ENCODE data around the gene HNRNPC. TPM values are rescaled to one million over a fixed set of nuclear protein-coding genes. Genes with fewer than 3 reads are reported as not detected.

The HNRNPC gene
- total RNA-seq, 1 experiment from 2014 or later, result 843 TPM

DNA sequence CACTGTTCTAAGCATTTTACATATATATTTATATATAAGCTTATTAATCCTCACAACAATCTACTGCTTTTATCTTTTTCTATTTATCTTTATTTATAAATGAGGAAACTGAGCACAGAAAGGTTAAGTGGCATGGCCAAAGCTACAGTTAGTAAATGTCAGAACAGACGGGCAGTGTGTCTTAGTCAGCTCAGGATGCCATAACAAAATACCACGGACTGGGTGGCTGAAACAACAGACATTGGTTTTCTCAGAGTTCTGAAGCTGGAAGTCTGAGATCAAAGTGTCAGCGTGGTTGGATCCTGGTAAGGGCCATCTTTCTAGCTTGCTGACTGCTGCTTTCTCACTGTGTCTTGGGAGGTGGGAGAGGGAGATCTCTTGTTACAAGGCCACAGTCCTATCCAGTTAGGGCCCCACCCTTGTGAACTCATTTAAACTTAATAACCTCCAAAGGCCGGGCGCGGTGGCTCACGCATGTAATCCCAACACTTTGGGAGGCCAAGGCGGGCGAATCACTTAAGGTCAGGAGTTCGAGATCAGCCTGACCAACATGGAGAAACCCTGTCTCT, 30.4 kb upstream of the HNRNPC start:
- no peak overlapping the region for H3K4me3 ChIP-seq (replicated peaks in 1 of 2; ENCODE audit: low read depth in 1 of 2, low read length in 2 of 2)
- ATAC-seq, result no peak
- H3K79me2 ChIP-seq (ENCODE audit: insufficient read depth, low read length), result no peaks in the 10 kb centered on the region
- no TSS peak for BruUV-seq (replicated peaks)
- H3K4me1 ChIP-seq (ENCODE audit: control insufficient read depth in 1 of 2, insufficient read depth in 2 of 2, low read length in 2 of 2), result 0 out of 4 replicates have a peak, but pooled peaks cover 0 to 3% of the 10 kb centered on the region in 2 experiments
- POLR2A ChIA-PET, result no interaction called here
- H3K9ac ChIP-seq (ENCODE audit: low read length), result no peak overlapping the region
- RAD21 ChIA-PET (ENCODE audit: low non-redundant PET in 1 of 2, low total read pairs in 2 of 2, uncharacterized antibody in 2 of 2, unreplicated experiment in 2 of 2), result no interaction called here
- no peaks in the 10 kb centered on the region for H3K36me3 ChIP-seq (ENCODE audit: control insufficient read depth in 1 of 2, insufficient read depth in 2 of 2, low read length in 2 of 2)
- H3K27me3 ChIP-seq (ENCODE audit: insufficient read depth, low read length), result no peaks in the 10 kb centered on the region
- no peak for TF ChIP-seq CEBPB (IDR thresholded peaks at IDR 0.05; ENCODE audit: low read depth)
- no peak for TF ChIP-seq POLR2AphosphoS5 (IDR thresholded peaks at IDR 0.05; ENCODE audit: low read depth, low read length)
- no peak for TF ChIP-seq SIN3A (IDR thresholded peaks at IDR 0.05; ENCODE audit: low read depth)
- TF ChIP-seq ATF3 (IDR thresholded peaks at IDR 0.05), result no peak
- TF ChIP-seq, protein P1, sequence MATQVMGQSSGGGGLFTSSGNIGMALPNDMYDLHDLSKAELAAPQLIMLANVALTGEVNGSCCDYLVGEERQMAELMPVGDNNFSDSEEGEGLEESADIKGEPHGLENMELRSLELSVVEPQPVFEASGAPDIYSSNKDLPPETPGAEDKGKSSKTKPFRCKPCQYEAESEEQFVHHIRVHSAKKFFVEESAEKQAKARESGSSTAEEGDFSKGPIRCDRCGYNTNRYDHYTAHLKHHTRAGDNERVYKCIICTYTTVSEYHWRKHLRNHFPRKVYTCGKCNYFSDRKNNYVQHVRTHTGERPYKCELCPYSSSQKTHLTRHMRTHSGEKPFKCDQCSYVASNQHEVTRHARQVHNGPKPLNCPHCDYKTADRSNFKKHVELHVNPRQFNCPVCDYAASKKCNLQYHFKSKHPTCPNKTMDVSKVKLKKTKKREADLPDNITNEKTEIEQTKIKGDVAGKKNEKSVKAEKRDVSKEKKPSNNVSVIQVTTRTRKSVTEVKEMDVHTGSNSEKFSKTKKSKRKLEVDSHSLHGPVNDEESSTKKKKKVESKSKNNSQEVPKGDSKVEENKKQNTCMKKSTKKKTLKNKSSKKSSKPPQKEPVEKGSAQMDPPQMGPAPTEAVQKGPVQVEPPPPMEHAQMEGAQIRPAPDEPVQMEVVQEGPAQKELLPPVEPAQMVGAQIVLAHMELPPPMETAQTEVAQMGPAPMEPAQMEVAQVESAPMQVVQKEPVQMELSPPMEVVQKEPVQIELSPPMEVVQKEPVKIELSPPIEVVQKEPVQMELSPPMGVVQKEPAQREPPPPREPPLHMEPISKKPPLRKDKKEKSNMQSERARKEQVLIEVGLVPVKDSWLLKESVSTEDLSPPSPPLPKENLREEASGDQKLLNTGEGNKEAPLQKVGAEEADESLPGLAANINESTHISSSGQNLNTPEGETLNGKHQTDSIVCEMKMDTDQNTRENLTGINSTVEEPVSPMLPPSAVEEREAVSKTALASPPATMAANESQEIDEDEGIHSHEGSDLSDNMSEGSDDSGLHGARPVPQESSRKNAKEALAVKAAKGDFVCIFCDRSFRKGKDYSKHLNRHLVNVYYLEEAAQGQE (IDR thresholded peaks at IDR 0.05; ENCODE audit: low read depth), result no peak
- TF ChIP-seq ELF1 (IDR thresholded peaks at IDR 0.05; ENCODE audit: borderline replicate concordance, low read depth), result no peak
- no peak for TF ChIP-seq TCF7L2 (IDR thresholded peaks at IDR 0.05; ENCODE audit: borderline replicate concordance, extremely low read depth, insufficient read depth, insufficient read length)
- no peak for TF ChIP-seq YY1 (IDR thresholded peaks at IDR 0.05; ENCODE audit: extremely low read depth, insufficient replicate concordance, low read depth, low read length)
- CTCF ChIA-PET, result interaction anchor here (0.7 kb wide), 1 partner anchor 642 kb away, joined by 3 read pairs; no protein-coding TSS in a partner anchor
- no peak for DNase-seq (ENCODE audit: low read depth, low spot score)
- no peaks in the 10 kb centered on the region for H3K9me3 ChIP-seq (ENCODE audit: control insufficient read depth in 1 of 2, insufficient read depth in 1 of 2, low read depth in 1 of 2, low read length in 2 of 2)
- no peak overlapping the region for H3K4me2 ChIP-seq (ENCODE audit: low read length)
- H2AFZ ChIP-seq (ENCODE audit: low read depth, low read length, poor library complexity, severe bottlenecking), result no peak overlapping the region
- H3K27ac ChIP-seq (ENCODE audit: low read depth, low read length), result no peak overlapping the region
- intact Hi-C loops (cut with micrococcal nuclease), result no loop called here
- H4K20me1 ChIP-seq (ENCODE audit: insufficient read depth), result no peaks in the 10 kb centered on the region
- H3K9me2 ChIP-seq (ENCODE audit: insufficient read depth), result no peaks in the 10 kb centered on the region

Data from HCT116 (cell line).